Activated effector memory CD4-positive, alpha-beta T cell treated with anti-CD3 and anti-CD28 coated beads, Interleukin-2, amount 50 U/mL, for 16 hours (primary cell): ENCODE measurements around the gene AP1G2.

Source experiments
- DNase-seq: peaks from one replicate; pipeline ENCODE4 v3.0.0-alpha.2; 2020

The AP1G2 gene

DNA sequence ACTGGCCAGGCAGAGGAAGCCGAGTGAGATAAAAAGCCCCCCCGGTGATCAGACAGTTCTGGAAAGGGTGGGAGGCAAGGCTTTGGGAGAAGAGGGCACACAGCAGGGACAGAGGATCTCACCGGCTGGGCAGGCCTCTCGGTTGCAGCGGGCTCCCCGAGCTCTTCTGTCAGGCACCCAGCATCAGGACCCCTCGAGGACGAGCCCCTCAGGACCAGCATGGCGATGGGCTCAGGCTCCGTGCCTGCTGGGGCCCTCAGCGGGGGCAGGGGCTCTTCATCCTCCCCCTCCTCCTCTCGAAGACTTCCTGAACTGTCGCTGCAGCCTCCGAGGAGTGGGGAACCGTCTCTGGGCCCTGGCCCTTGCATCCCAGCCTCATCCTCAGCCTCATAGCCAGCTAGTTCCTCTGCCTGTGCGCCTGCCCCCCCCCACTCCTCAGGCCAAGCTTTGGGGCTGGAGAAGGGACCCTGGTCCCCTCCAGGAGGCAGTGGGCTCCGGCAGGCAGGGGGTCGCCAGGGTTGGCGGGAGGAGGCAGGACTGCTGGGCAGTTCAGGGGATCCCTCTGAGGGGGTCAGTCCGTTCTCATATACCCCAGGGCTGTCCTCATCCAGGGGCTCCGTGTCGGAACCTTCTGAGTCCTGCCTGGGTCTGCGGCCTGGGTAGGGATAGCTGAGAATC lies 3.4 kb upstream of the AP1G2 start:
- peak; percentile 56 for DNase-seq

DNA sequence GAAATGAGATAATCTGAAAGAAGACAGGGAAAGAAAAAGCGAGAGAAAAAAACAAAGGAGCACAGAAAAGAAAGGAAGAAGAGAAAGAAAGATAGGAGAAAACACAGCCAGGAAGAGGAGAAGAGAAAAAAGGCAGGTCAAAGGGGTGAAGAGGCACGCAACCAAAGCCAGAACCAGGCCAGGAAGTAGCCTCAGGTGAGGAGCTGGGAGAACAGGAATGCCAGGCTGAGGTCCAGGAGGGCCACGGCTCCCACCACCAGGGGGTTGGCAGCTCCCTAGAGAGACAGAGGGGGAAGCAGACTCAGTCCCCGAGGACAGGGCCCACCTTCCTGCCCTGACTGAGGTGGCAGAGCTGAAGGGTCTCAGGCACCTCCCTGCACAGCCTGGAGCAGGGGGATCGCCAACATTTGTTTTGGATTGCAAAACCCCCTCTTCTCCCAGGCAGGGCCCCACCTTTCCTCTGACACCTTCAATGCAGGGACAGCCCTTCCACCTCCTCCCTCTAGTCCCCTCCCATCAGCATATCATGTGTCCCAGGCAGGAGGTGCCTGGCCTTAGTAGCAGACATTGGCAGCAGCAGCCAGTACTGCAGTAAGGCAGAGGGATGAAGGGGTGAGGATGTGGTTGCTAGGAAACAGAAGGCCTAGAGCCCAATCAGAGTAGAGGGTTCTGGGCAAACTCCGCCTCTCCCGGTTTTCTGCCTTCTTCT lies 2.0 kb upstream of the AP1G2 start:
- DNase-seq, result peak; percentile 61

GRCh38 chr14:23568600-23569331 lies 1.2 kb upstream of the AP1G2 start:
- peak; percentile 68 for DNase-seq

DNA sequence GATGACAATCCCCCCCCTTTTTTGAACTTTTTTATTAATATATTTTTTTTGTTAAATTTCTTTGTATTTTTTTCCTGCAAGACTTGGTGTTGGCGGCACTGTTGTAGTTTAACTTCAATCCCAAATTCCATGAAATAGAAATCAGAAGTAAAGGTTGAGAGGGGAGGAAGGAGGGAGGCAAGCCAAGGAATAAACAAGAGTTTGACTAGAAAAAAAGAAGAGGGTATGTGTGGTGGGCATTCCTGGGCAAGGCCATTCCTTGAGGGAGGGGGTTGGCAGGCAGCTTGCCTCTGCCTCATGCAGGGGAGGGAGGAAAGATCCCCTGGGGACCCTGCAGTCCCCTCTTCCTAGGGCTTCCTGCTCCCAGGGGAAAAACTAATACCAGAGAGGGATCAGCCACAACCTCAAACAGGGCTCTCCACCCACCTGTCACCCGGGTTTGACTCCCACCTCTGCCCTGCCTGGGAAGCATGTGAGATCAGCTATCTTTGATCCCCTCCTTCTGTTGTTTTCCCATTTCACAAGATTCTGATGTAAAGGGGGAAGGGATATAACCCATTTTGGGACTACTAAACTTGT lies 519 bp upstream of the AP1G2 start:
- peak; percentile 54 for DNase-seq

GRCh38 chr14:23566778-23567185 lies 809 bp downstream of the AP1G2 start:
- no peak for DNase-seq

DNA sequence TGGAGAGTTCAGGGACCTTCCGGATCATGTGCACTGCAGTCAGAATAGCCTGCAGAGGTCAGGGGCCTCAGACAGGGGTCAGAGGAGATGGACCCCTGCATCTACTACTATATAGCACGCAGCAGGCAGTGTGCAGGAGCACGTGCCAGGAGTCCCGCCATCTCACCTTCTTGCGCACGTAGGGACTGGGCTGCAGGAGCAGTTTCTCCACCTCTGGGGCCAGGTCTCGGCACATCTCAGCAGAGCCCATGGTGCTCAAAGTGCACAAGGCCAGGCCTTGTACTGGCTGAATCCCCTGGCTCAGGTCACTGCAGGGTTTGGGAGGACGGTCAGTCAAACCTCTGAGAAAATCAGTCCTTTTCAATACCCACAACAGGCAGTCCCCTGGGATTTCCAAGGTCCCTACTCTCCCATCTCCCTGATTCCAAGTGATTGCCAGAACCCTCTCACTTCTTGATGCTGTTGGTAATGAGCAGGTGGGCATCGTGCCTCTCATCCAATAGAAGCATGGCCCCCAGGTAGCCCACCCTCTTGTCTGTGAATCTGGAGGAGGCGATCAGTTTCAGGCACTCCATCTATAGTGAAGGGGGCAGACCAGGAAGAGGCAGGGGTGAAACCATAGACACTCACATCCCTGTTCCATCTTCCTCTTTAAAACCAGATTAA lies 1.3 kb downstream of the AP1G2 start:
- DNase-seq, result no peak

DNA sequence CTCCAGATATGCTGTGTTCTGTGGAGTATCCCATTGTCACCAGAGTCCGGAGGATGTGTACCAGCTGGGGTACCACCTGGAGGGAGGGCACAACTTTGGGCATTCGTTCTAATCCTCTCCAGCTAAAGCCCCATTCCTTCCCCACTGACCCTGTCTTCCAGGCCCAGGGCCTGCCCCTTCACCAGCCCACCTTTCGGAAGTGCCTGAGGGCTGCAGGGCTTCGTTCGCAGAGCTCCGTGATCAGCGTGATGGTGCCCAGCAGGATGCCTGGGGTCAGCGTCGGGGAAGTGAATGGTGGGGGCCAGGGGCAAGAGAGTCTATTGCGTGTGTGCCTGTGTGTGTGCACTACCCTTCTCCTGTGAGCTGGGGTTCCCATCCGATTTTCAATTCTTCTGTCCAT lies 2.0 kb downstream of the AP1G2 start:
- DNase-seq, result no peak

- no peak for DNase-seq
Observed at GRCh38 chr14:23564876-23565275, 2.7 kb downstream of the AP1G2 start.

GRCh38 chr14:23564181-23564812 lies 3.3 kb downstream of the AP1G2 start:
- no peak for DNase-seq

GRCh38 chr14:23563473-23564180 lies 4.0 kb downstream of the AP1G2 start:
- DNase-seq, result no peak

DNA sequence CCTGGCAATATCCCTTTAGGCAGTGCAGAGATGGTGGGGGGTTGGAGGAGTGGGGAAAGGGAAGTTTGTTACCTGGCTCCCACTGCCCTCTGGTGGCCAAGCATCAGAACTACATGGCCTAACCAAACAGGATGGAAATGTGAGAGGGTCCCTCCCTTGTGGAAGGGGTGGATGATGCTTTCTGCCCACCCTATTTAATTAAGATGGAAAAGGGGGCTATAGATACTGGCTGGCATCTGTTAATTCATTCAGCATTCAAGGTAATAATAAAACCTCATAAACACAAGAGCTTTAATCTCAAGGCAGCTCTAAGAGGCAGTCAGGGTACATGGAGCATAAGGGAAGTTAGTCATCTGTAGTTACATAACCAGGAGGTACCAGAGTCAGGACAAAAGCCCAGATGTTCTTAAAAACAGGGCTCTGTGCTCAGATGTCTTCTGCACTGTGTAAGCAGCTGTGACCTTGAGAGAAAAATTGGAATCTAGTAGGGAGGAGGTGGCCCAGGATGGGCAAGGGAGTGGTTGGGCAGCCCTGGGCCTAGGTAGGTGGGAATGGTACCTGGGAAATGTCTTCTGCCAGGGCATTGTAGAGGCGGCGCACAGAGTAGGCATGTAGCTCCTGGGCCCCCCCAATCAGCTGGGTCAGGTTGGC lies 4.6 kb downstream of the AP1G2 start:
- peak; percentile 85 for DNase-seq

DNA sequence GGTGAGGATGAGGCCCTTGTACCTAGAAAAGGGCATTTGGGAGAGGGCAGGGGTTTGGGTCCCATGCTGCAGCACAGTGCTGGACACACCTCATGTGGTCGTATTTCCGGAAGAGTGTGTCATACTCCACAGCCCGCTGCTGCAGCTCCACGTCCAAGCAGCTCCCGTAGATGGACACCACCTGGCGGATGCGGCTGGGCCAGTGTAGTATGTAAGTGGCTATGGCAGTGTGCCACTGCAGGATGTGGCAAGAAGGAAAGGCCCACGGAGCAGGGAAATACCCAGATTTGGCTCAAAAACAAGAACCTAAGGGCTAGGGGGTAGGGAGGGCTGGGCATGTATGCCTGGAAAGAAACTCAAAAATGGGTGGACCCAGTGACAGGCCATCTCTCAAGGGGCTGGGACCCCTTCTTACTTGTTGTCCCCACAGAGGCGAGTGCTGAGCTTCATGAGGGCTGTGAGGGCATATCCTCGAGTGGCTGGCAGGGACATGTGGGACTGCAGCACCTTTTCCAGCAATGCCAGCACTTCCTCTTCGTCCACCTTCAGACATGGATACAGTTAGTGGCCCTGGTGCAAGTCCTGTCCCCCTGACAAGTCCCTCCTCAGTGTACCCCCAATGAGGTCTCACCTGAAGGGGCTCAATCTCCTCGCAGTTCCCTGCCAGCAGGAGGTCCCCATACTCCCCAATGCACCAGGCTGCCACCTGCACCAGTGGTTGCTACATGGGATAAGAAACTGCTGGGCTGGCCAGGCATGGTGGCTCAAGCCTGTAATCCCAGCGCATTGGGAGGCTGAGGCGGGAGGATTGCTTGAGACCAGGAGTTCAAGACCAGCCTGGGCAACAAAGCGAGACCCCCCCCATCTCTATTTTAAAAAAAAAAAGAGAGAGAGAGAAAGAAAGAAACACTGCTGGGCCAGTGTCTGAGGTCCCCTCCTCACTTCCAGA lies 5.4 kb downstream of the AP1G2 start:
- no peak for DNase-seq

DNA sequence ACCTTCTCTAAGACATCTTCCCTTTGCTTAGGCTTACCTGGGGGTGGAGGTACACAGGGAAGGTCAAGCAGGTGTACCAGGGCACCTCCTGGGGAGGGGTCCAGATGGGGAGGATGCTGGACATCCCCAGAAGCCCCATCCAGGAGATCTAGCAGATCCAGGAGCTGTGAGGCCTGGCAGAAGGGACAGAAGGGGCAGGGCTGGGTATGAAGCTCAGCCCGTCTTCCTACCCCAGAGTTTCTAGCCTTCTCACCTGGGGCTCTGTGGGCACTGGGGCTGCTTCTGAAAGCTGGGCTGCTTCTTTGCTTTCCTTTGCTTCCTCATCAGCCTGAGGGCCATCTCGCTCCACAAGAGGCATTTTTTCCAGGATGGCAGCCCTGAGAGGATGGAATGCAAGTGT lies 6.3 kb downstream of the AP1G2 start:
- DNase-seq, result no peak

- no peak for DNase-seq
Observed at GRCh38 chr14:23559926-23560520, 7.6 kb downstream of the AP1G2 start.

DNA sequence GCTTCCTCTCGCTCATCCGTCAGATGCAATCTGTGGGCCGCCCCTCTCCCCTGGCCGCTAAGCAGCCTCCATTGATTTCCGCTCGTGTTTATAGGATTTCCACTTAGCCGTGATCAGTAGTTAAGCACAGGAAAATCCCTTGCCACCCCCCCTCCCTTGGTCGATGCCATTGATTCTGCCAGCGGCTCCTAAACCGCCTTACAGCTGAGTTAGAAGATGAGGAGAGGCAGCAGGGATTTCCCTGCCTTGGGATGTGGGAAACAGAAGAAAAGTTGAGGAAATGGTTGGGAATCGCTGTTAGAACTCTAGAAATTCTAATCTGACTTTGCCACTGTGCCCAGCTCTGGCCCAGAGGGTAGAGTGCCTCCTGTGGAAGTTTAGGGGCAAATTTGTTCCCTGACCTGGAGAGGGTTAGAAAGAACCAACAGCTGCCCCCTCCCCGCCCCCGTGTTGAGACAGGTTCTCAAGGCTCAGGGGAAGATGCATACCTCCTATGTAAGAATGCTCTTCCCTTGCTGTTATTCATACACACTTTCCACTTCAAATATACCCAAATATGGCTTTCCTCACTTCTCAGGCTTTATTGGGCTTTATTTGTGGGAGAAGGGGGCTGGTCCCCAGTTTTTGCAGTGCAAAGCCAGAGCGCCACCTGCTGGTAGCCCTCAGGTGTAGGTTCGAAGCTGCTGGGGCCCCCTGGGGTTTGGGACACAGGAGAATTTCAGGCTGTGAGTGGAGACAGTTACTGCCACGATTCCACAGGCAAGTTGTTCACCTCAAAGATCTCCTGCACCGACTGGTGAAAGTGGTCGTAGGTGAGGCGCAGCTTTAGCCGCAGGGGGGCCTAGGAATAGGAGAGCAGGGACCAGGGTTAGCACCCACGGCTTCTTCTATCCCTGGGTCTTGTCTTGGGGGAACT lies 8.3 kb downstream of the AP1G2 start:
- DNase-seq, result peak; percentile 89

GRCh38 chr14:23558346-23559009 lies 9.1 kb downstream of the AP1G2 start:
- DNase-seq, result no peak

- DNase-seq, result no peak
Observed at GRCh38 chr14:23557946-23558345, 9.6 kb downstream of the AP1G2 start.

- DNase-seq, result no peak
Observed at GRCh38 chr14:23557521-23557920, 10.1 kb downstream of the AP1G2 start.
